ENCODE data around the gene GNLY. TPM values are rescaled to one million over a fixed set of nuclear protein-coding genes. Genes with fewer than 3 reads are reported as not detected.

Gene GNLY
- total RNA-seq, 1 donor from 2014 or later: not detected

DNA sequence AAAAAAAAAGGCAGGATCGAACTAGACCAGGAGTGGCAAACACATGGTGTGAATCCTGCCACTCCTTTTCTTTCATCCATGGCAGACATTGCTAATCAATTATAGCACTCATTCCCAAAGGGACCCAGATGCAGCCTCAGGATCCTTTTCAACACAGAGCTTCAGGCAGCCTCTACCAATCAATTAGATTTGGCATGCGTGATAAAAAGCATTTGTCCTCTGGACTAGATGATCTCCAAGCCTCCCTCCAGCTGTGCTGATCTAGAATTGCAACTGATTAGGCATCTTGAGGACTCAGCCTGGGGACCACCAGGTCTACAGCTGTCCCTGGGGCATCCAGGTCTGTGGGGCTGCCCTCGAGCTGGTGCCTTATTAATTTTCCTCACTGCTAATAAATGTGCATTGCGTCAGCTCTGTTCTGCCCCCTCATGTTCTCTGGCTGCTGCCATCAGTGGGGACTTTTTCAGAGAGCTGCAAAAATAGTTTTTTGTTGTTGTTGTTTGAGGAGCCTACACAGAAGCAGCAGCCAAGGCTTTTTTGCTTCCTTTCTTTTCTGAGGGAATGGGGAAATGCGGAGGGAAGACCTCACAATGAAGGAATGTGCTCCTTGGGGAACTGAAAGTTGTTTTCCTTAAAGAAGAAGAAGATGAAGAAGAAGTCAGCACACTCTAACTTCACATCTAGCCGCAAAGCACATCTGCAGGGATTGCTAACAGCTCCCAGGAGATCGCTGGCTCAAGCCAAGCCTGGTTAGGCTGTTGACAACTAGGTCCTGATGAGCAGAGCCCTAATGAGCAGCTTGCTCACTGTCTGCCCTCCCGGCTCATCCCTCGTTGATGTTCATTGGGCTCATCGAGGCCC is 50.8 kb downstream of the GNLY start:
- no peak overlapping the region for H2AFZ ChIP-seq (ENCODE audit: low read depth, low read length)
- Mint-ChIP-seq H3K4me3 (ENCODE audit: unreplicated experiment) (peak overlapping the region; percentile 54), H3K9me3 (ENCODE audit: unreplicated experiment) (peaks cover 4% of the 10 kb centered on the region), H3K4me1 (ENCODE audit: low read depth, unreplicated experiment) (peaks cover 34% of the 10 kb centered on the region), H3K36me3 (ENCODE audit: low read depth, unreplicated experiment) (peaks cover under 1% of the 10 kb centered on the region), H3K27me3 (ENCODE audit: low read depth, unreplicated experiment) (peaks cover 68% of the 10 kb centered on the region), H3K27ac (ENCODE audit: unreplicated experiment) (peak overlapping the region; percentile 42)
- H3K4me2 ChIP-seq (ENCODE audit: low read length): peak overlapping the region; percentile 52
- no peak overlapping the region for H3K27ac ChIP-seq (ENCODE audit: low read depth, low read length)
- H3K27me3 ChIP-seq (ENCODE audit: insufficient read depth, low read length): no peaks in the 10 kb centered on the region
- no peaks in the 10 kb centered on the region for H3K79me2 ChIP-seq (ENCODE audit: insufficient read depth, low read length)
- no peak for TF ChIP-seq EZH2 (IDR thresholded peaks at IDR 0.05; ENCODE audit: insufficient read depth, low read length)
- TF ChIP-seq, protein P1, sequence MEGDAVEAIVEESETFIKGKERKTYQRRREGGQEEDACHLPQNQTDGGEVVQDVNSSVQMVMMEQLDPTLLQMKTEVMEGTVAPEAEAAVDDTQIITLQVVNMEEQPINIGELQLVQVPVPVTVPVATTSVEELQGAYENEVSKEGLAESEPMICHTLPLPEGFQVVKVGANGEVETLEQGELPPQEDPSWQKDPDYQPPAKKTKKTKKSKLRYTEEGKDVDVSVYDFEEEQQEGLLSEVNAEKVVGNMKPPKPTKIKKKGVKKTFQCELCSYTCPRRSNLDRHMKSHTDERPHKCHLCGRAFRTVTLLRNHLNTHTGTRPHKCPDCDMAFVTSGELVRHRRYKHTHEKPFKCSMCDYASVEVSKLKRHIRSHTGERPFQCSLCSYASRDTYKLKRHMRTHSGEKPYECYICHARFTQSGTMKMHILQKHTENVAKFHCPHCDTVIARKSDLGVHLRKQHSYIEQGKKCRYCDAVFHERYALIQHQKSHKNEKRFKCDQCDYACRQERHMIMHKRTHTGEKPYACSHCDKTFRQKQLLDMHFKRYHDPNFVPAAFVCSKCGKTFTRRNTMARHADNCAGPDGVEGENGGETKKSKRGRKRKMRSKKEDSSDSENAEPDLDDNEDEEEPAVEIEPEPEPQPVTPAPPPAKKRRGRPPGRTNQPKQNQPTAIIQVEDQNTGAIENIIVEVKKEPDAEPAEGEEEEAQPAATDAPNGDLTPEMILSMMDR (IDR thresholded peaks at IDR 0.05; ENCODE audit: insufficient read depth, low read depth, low read length): no peak
- FAIRE-seq (peak; percentile 52), DNase-seq (ENCODE audit: low read depth) (peak; percentile 64)
- no peaks in the 10 kb centered on the region for H4K20me1 ChIP-seq (ENCODE audit: insufficient read depth, low read length)
- no peaks in the 10 kb centered on the region for H3K36me3 ChIP-seq (ENCODE audit: insufficient read depth, low read length)
- H3K9me3 ChIP-seq (ENCODE audit: insufficient read depth, low read depth, low read length): no peaks in the 10 kb centered on the region
- peaks cover 45% of the 10 kb centered on the region for H3K4me1 ChIP-seq (ENCODE audit: insufficient read depth, low read length)
- no peak overlapping the region for H3K4me3 ChIP-seq (ENCODE audit: insufficient read depth, low read depth, low read length)
- H3K9ac ChIP-seq (ENCODE audit: low read length): peak overlapping the region; percentile 12

DNA sequence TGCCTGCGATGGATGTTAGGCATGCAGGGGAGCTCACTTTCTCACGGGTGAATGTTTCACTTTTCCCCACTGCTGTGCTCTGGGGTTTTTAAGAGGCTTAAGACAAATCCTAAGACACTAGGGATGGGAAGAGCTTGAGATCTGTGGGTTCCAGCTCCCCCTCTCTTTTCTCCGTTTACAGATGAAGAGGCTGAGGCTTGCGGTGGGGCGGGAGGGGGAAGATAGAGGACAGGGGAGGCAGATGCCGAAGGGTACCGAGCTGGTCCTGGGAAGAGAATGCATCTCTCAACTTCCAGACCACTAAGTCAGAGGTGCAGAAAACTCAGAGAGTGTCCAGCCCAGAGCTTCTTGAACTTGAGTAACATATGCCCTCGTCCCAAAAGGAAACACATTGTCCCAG is 51.5 kb downstream of the GNLY start:
- H3K27me3 ChIP-seq (ENCODE audit: insufficient read depth, low read length): no peaks in the 10 kb centered on the region
- Mint-ChIP-seq H3K4me3 (ENCODE audit: unreplicated experiment) (no peak overlapping the region), H3K27me3 (ENCODE audit: low read depth, unreplicated experiment) (peaks cover 69% of the 10 kb centered on the region), H3K36me3 (ENCODE audit: low read depth, unreplicated experiment) (no peaks in the 10 kb centered on the region), H3K27ac (ENCODE audit: unreplicated experiment) (peak overlapping the region; percentile 42), H3K9me3 (ENCODE audit: unreplicated experiment) (no peaks in the 10 kb centered on the region), H3K4me1 (ENCODE audit: low read depth, unreplicated experiment) (peaks cover 34% of the 10 kb centered on the region)
- TF ChIP-seq, protein P1 (IDR thresholded peaks at IDR 0.05; ENCODE audit: insufficient read depth, low read depth, low read length): no peak
- no peak for TF ChIP-seq EZH2 (IDR thresholded peaks at IDR 0.05; ENCODE audit: insufficient read depth, low read length)
- DNase-seq (ENCODE audit: low read depth) (no peak), FAIRE-seq (no peak)
- H2AFZ ChIP-seq (ENCODE audit: low read depth, low read length): no peak overlapping the region
- no peak overlapping the region for H3K4me3 ChIP-seq (ENCODE audit: insufficient read depth, low read depth, low read length)
- peak overlapping the region; percentile 12 for H3K9ac ChIP-seq (ENCODE audit: low read length)
- peak overlapping the region; percentile 52 for H3K4me2 ChIP-seq (ENCODE audit: low read length)
- H3K27ac ChIP-seq (ENCODE audit: low read depth, low read length): no peak overlapping the region
- peaks cover 45% of the 10 kb centered on the region for H3K4me1 ChIP-seq (ENCODE audit: insufficient read depth, low read length)
- no peaks in the 10 kb centered on the region for H3K36me3 ChIP-seq (ENCODE audit: insufficient read depth, low read length)
- no peaks in the 10 kb centered on the region for H3K79me2 ChIP-seq (ENCODE audit: insufficient read depth, low read length)
- H4K20me1 ChIP-seq (ENCODE audit: insufficient read depth, low read length): no peaks in the 10 kb centered on the region
- H3K9me3 ChIP-seq (ENCODE audit: insufficient read depth, low read depth, low read length): no peaks in the 10 kb centered on the region

All from astrocyte (in vitro differentiated cells and primary cell).